HPDE6-E6E7 (cell line): ENCODE data around the gene TMEM106C.
A peak's percentile ranks its signal among the peaks of the same experiment; 100 is the strongest.

Source experiments
- DNase-seq: peaks from one replicate; pipeline ENCODE4 v3.0.0; 2011; ENCODE audit warnings: missing footprints; ENCODE audit errors: extremely low spot score

TMEM106C gene

GRCh38 chr12:47963340-47964040 is at the start of gene TMEM106C:
Gene TMEM106C, plus strand, starts transcription at chr12:47963596. Its CDS starts 641 bp downstream, at chr12:47964237.
- peak; percentile 97 for DNase-seq

GRCh38 chr12:47920913-47921312 is 42.5 kb upstream of the TMEM106C start:
- DNase-seq: no peak

GRCh38 chr12:47921907-47922306 is 41.5 kb upstream of the TMEM106C start:
- DNase-seq: no peak

GRCh38 chr12:47927346-47927745 is 36.0 kb upstream of the TMEM106C start:
- no peak for DNase-seq

- no peak for DNase-seq
Measured at GRCh38 chr12:47930634-47931033, 32.8 kb upstream of the TMEM106C start.

GRCh38 chr12:47931187-47931586 is 32.2 kb upstream of the TMEM106C start:
- DNase-seq: no peak

GRCh38 chr12:47935184-47935583 is 28.2 kb upstream of the TMEM106C start:
- DNase-seq: no peak

GRCh38 chr12:47938093-47938492 is 25.3 kb upstream of the TMEM106C start:
- DNase-seq: no peak

GRCh38 chr12:47938594-47938993 is 24.8 kb upstream of the TMEM106C start:
- DNase-seq: no peak

GRCh38 chr12:47939009-47939601 is 24.3 kb upstream of the TMEM106C start:
- no peak for DNase-seq

GRCh38 chr12:47940773-47941474 is 22.5 kb upstream of the TMEM106C start:
- DNase-seq: no peak

GRCh38 chr12:47941475-47941780 is 22.0 kb upstream of the TMEM106C start:
- DNase-seq: no peak

- no peak for DNase-seq
Measured at GRCh38 chr12:47941871-47942613, 21.4 kb upstream of the TMEM106C start.

- DNase-seq: no peak
Measured at GRCh38 chr12:47942614-47943225, 20.7 kb upstream of the TMEM106C start.

GRCh38 chr12:47943623-47944340 is 19.6 kb upstream of the TMEM106C start:
- no peak for DNase-seq

GRCh38 chr12:47944685-47945340 is 18.6 kb upstream of the TMEM106C start:
- no peak for DNase-seq

GRCh38 chr12:47945341-47945728 is 18.1 kb upstream of the TMEM106C start:
- DNase-seq: no peak

- peak; percentile 70 for DNase-seq
Measured at GRCh38 chr12:47946413-47947323, 16.7 kb upstream of the TMEM106C start.

GRCh38 chr12:47947341-47947740 is 16.1 kb upstream of the TMEM106C start:
- DNase-seq: no peak
